AG09309 (cell line): ENCODE results near the gene PDPN.

ENCODE experiments used
- DNase-seq: peaks from one replicate; pipeline ENCODE4 v3.0.0-alpha.2; 2010; ENCODE audit warnings: low read depth
- H3K4me3 ChIP-seq: 2 replicates; pipeline ENCODE4 v1.5.1; 2011; ENCODE audit warnings: mild to moderate bottlenecking, low read depth, low read length, moderate library complexity; ENCODE audit not compliant: control insufficient read depth
- TF ChIP-seq, protein P1 (sequence below): IDR thresholded peaks from 2 replicates; pipeline ENCODE4 v1.5.1; 2011; ENCODE audit warnings: mild to moderate bottlenecking, low read depth, low read length, inconsistent platforms; ENCODE audit not compliant: insufficient read depth, control insufficient read depth; ENCODE audit errors: missing control alignments

PDPN gene

DNA sequence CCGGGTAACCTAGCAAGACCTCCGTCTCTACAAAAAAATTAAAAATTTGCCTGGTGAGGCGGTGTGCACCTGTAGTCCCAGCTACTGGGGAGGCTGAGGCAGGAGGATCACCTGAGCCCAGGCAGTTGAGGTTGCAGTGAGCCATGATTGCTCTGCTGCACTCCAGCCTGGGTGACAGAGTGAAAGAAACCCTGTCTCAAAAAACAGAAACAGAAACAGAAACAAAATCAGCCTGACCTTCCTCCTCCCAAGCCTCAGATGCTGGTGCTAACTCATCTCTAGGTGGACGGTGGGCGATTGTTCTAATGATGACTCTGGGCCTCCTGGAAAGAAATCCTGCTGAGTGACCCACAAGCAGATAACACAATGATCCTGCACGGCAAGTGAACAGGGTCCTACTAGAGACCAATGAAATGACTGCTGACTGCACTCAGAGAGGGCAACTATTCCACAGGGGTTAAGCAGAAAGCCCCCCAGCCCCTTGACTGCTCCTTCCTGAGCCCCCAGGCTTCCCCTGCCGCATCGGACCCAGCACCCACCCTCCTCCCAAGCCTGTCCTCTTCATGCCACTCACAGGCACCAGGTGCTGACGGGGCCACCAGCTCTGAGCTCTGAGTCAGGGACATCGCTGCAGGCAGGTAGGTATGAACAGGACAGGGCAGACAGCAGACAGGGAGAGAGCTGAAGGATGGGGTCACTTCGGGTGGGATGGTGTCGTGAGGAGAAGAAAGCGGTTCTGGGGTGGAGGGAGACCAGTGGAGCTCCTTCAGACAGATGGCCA lies 42.0 kb upstream of the PDPN start:
- TF ChIP-seq, protein P1, sequence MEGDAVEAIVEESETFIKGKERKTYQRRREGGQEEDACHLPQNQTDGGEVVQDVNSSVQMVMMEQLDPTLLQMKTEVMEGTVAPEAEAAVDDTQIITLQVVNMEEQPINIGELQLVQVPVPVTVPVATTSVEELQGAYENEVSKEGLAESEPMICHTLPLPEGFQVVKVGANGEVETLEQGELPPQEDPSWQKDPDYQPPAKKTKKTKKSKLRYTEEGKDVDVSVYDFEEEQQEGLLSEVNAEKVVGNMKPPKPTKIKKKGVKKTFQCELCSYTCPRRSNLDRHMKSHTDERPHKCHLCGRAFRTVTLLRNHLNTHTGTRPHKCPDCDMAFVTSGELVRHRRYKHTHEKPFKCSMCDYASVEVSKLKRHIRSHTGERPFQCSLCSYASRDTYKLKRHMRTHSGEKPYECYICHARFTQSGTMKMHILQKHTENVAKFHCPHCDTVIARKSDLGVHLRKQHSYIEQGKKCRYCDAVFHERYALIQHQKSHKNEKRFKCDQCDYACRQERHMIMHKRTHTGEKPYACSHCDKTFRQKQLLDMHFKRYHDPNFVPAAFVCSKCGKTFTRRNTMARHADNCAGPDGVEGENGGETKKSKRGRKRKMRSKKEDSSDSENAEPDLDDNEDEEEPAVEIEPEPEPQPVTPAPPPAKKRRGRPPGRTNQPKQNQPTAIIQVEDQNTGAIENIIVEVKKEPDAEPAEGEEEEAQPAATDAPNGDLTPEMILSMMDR, result no peak
- no peak overlapping the region for H3K4me3 ChIP-seq
- no peak for DNase-seq

DNA sequence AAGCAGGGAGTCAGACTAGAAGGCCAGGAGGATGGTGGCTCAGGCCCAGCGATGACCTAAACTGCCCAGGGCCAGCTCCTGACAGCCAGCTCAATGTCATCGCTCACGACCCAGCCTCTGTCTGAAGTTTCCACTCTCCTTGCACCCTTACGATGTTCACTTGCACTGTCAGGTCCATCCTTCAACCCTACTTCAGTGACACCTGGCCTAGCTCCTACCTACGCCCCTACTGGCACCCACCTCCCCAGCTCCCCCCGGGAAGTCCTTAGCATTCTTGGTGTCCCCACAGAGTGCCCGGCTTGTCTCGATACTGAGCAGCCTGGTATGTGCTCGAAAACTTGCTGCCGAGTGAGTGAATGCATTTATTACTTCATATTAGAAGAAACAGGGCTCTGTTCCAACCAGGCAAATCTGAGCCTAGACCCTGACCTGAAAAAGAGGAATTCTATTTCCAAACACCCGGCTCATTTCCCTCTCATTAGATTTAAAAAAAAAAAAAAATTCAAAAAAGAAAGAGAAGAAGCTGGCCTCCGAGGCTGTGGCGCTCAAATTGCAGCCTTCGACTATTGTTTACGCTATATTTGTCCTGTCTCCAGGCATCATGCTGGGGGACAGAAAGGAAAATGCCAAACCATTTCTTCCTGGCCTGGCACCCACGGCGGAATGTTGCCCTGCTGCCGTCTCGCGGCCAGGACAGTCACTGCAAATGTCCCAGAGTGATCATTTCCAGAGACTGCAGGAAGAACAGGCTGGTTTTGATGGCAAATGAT lies 40.0 kb upstream of the PDPN start:
- H3K4me3 ChIP-seq, result no peak overlapping the region
- DNase-seq, result no peak
- TF ChIP-seq, protein P1, result no peak

- TF ChIP-seq, protein P1, result no peak
- H3K4me3 ChIP-seq, result no peak overlapping the region
- DNase-seq, result no peak
Observed at GRCh38 chr1:13544221-13544556, 39.4 kb upstream of the PDPN start.

DNA sequence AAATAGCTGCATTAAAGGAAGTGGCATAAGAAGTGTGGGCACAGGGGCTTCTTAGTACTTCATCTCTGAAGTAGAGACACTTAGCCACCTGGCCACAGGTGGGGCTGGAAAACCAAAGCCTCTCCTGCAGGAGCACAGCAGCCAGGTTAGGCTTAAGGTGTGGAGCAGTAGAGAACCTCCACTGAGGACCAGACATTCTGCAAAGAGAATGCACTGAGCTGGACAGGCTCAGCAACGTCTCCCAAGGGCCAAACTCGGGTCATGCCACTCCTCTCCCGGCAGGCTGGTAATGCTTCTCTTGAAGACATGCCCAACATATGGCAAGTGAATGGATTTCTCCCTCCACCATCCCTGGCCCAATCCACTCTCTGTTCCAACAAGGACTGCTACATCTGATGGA lies 36.8 kb upstream of the PDPN start:
- no peak for DNase-seq
- TF ChIP-seq, protein P1, result no peak
- no peak overlapping the region for H3K4me3 ChIP-seq

GRCh38 chr1:13548281-13548680 lies 35.4 kb upstream of the PDPN start:
- TF ChIP-seq, protein P1, result no peak
- no peak for DNase-seq

GRCh38 chr1:13549021-13549420 lies 34.6 kb upstream of the PDPN start:
- no peak overlapping the region for H3K4me3 ChIP-seq
- TF ChIP-seq, protein P1, result no peak
- DNase-seq, result no peak

More at GRCh38 chr1:13548281-13548680, 35.4 kb upstream of the PDPN start:
- no peak overlapping the region for H3K4me3 ChIP-seq

DNA sequence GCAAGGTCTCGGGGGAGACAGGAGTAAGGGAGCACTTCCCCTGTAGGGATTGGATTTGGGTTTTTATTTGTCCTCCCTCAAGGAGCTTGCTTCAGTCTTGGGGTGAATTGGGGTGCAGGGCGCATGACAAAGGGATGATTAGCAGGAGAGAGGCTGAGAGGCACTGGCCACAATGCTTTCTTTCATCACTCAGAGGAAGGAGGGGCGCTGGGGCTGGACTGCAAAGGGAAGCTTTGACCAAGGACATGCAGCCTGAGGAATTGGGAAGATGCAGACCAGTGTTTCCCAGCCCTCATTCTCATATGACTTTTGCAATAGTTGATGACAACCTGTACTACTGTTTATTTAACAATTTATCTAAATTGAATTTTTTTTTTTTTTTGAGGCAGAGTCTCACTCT lies 34.1 kb upstream of the PDPN start:
- TF ChIP-seq, protein P1, result no peak
- H3K4me3 ChIP-seq, result no peak overlapping the region
- DNase-seq, result no peak
